HG02610 (cell line): ENCODE measurements around the gene PDLIM4.
A peak's percentile ranks its signal among the peaks of the same experiment; 100 is the strongest.

Experiments used
- ATAC-seq: cut with Tn5 transposase; IDR thresholded peaks from one replicate; pipeline ENCODE4 v1.9.1; 2021; ENCODE audit warnings: mild to moderate bottlenecking, moderate library complexity; ENCODE audit not compliant: unreplicated experiment

PDLIM4 gene

DNA sequence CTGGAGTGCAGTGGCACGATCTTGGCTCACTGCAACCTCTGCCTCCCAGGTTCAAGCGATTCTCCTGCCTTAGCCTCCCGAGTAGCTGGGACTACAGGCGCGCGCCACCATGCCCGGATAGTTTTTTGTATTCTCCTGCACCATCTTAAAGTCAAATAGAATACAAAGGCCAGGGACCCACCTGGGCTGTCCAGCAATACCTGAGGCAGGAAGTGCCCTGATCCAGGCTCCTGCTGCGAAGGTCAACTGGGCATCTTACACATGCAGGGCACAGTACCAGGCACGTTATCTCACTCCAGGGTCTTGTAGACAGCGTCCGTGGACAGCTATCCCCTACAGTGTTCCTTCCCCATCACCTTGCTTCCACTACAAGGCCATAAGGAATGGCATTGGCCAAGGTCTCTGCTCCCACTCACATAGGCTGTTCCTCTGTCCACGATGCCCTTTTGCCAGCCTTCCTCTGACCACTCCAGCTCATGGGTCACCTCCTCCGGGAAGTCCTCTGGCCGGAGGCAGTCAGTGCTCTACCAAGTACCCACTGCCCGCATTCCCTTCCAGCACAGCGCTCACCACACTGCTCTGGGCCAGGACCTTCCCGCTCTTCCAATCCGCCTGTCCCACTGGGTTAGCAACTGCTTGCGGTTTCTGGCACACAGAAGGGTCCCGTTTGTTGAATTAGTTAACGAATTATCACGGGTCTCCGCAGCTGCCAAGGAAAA lies 30.8 kb upstream of the PDLIM4 start:
- ATAC-seq, result no peak

DNA sequence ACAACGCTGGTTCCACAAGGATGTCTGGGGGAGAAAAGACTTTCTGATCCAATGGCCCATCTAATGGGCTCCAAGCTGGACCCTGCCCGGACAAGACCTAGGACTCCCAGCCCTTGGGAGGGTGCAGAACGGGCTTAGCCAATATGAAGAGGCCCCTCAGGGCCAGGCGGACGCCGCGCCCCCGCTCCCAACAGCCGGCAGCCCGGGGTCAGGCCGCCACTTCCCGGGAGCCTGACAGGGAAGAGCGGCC lies 30.3 kb upstream of the PDLIM4 start:
- no peak for ATAC-seq

DNA sequence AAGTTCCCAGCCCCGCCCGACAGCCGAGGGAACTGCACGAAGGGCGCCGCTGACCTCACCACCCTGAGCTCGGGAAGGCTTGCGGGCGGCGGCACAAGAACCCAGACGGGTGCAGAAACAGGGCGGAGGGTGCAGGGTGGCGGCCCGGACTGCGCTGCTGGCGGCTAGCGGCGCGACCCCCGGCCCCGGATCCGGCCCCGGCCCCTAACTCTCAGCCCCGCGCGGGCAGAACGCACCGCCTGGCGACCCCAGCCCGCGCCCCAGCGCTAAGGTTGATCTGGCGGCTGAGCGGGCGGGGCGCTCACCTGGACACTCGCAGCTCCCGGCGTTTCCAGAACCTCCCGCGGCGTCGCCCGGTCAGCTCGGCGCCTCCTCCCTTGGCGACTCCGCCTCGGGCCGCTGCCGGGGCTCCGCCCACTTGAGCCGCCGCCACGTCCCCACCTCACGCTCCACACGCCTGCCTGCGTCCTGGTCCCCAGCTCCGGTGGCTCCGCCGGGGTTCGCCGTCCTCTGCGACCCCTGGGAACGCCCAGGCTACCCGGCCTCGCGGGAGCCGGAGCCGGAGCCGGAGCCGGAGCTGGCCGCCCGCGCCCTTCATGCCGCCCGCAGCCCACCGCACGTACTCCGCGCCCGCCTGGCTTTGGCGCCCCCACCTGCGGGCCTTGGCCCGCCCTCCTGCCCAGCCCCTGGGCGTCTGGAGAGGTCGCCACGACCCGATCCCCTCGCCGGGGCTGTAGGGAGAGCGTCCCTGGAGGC lies 29.8 kb upstream of the PDLIM4 start, which contains the start of gene P4HA2:
Gene P4HA2 (minus strand): TSS at position 369 of the 756 bp plus-strand sequence. CDS start 9,227 bp downstream, outside the sequence.
- peak; percentile 91 for ATAC-seq

GRCh38 chr5:132228241-132229035 lies 29.1 kb upstream of the PDLIM4 start:
- no peak for ATAC-seq

DNA sequence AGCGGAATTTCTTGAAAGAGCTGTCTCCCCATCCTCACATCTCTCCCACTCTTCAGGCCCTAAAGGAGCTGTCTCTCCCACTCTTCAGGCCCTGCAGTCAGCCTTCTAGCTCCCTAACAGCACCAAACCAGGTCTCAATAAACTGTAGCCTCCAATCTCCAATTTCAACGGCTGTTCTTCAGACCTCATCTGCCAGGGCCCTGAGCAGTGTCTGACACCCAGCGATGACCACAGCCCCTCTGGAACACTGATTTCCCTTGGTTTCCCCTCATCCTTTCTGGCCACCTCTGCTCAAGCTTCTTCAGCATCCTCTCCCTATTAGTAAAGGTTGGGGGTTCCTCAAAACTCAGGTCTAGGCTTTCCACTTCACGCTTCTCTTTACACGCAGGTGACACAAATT lies 28.3 kb upstream of the PDLIM4 start:
- ATAC-seq, result no peak

GRCh38 chr5:132230871-132231270 lies 26.6 kb upstream of the PDLIM4 start:
- no peak for ATAC-seq

DNA sequence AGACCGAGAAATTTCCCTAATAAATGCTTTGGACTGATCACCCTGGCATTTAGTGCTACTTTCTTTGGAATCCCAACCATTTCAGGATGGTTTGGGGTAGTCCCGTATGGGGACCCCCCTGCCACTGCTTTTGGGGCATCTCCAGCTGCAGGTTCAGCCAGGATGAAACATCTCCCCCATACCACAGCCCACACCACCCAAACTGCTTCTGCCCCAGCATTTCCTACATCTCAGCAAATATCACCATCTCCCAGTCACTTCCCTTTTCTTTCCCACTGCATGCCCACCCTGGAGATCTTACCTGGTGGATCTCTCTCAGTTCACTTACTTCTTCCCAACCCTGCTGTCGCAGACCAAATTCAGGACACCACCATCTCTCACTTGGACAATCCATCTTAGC lies 25.0 kb upstream of the PDLIM4 start:
- ATAC-seq, result no peak

DNA sequence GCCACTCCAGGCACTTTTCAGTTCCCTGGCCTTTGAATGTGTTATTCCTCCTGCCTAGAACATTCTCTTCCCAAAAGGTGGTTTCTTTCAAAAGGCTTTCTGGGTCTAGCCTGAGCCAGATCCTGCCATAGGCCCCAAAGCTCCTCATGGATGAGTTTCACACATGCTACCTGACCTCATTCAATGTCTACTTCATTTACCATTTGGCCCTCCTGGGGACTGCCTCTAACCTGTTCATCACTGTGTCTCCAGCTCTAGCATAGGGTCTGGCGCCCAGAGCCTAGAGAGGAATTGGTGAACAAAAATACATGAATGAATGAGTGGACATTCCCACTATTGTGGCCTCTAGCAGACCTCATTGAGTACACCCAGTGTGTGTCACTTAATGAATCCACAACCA lies 24.4 kb upstream of the PDLIM4 start:
- no peak for ATAC-seq

GRCh38 chr5:132233811-132234683 lies 23.4 kb upstream of the PDLIM4 start:
- no peak for ATAC-seq

DNA sequence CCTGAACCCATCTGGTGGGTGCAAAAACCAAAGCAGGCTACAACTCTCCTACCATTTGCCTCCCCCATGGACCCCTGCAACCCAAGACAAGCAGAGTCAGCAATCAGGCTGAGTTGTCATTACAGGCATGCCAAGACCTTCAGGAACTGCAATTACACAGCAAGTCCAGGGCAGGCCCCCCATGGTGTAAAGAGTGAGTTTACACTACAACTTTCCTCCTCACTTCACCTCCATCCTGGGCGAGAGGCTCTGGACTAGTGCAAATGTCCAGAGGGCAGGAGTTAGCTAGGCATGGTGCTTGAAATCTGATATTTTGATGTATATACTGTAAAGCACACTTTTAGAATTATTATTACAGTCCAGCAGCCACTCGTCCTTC lies 22.8 kb upstream of the PDLIM4 start:
- no peak for ATAC-seq

GRCh38 chr5:132235340-132235739 lies 22.2 kb upstream of the PDLIM4 start:
- ATAC-seq, result no peak

- ATAC-seq, result no peak
Observed at GRCh38 chr5:132237141-132237540, 20.4 kb upstream of the PDLIM4 start.

GRCh38 chr5:132237670-132238069 lies 19.8 kb upstream of the PDLIM4 start:
- ATAC-seq, result no peak

GRCh38 chr5:132238169-132238744 lies 19.2 kb upstream of the PDLIM4 start:
- ATAC-seq, result peak; percentile 74

DNA sequence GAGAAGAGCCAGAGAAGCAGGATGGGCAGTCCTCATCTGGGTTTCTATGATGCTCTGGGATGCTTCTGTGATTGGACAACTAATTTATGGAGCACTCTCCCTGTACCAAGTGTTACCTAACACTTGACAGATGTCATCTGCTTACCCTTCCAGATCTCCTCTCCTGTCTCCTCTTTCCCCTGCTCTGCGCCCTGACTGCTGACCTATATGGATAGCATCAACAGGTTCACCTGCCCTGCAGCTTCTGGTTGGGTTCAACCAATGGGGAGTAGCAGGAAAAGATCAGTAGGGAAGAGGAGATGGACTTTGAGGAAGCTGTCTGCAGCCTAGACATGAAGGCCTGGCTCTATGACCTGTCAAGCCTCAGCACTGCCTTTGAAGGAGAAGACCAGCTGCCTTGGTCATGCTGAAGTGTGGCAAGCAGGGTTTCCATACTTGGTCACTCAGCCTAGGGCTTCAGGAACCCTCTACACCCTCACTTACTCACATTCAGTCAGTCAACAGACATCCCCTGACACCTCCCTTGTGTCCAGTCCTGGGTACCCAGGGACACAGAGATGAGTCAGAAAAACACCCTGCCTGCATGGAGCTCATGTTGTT lies 18.5 kb upstream of the PDLIM4 start:
- ATAC-seq, result no peak

GRCh38 chr5:132239776-132240175 lies 17.7 kb upstream of the PDLIM4 start:
- no peak for ATAC-seq

- no peak for ATAC-seq
Observed at GRCh38 chr5:132243366-132243977, 14.0 kb upstream of the PDLIM4 start.

DNA sequence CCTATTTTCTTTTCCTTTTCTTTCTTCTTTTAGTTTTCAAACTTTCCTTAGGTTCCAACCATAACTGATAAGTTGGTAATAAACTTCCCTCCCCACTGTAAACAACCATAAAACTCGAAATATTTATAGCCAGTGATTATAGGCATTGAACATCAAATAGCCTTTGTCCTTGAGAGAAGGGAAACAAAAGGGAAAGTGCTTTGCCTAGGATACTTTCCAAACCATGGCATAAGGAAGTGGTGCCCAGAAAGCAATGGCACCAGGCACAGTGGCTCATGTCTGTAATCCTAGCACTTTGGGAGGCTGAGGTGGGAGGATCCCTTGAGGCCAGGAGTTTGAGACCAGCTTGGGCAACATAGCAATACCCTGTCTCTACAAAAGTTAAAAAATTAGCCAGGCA lies 11.9 kb upstream of the PDLIM4 start:
- ATAC-seq, result no peak

DNA sequence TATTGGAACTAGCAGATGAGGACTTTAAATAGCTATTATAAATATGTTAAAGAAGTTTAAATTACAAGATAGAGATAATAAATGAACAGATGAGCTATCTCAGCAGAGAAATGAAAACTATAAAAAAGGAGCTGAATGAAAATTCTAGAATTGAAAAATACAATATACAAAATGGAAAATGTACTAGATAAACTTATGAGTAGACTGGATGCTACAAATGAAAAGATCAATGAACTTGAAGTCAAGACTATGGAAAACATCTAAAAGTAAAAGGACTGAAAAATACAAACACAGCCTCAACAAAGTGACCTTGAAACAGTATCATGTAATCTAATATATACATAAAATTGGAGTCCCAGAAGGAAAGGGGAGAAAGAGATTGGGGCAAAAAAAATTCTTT lies 10.7 kb upstream of the PDLIM4 start:
- ATAC-seq, result no peak

- ATAC-seq, result no peak
Observed at GRCh38 chr5:132250547-132250946, 6.9 kb upstream of the PDLIM4 start.
